A549 (cell line): Measurements from ENCODE around the gene SIK3.

Experiments used
- CHD4 ChIP-seq: fragments of 200-600 bp; sonication (generic); IDR thresholded peaks from 2 replicates; pipeline ENCODE4 v1.6.1; 2016; ENCODE audit warnings: antibody characterized with exemption, mild to moderate bottlenecking, borderline replicate concordance
- EP300 ChIP-seq, 2 experiments: fragments of >200 bp; sonication (Bioruptor Twin); formaldehyde crosslinking; IDR thresholded peaks; 2 replicates in 1 of 2; 3 replicates in 1 of 2; pipeline ENCODE4 v1.6.1; 2016 to 2017
- MAFK ChIP-seq: fragments of 450-650 bp; IDR thresholded peaks from 2 replicates; pipeline ENCODE4 v1.6.1; 2014; ENCODE audit not compliant: partially characterized antibody
- MAX ChIP-seq: IDR thresholded peaks from 2 replicates; pipeline ENCODE4 v1.6.1; 2012
- POLR2A ChIP-seq: IDR thresholded peaks from 2 replicates; pipeline ENCODE4 v1.6.1; 2012; ENCODE audit warnings: mild to moderate bottlenecking, low read length
- RFX5 ChIP-seq: fragments of 450-650 bp; IDR thresholded peaks from 2 replicates; pipeline ENCODE4 v1.7.1; 2014; ENCODE audit warnings: antibody characterized with exemption, mild to moderate bottlenecking, moderate library complexity
- ZFP36 ChIP-seq: fragments of 450-650 bp; IDR thresholded peaks from 2 replicates; pipeline ENCODE4 v1.6.1; 2014; ENCODE audit warnings: borderline replicate concordance; ENCODE audit not compliant: partially characterized antibody
- TF ChIP-seq, protein P1 (sequence below): fragments of >200 bp; sonication (Bioruptor Twin); formaldehyde crosslinking; IDR thresholded peaks from 3 replicates; pipeline ENCODE4 v1.5.1; 2016

DNA sequence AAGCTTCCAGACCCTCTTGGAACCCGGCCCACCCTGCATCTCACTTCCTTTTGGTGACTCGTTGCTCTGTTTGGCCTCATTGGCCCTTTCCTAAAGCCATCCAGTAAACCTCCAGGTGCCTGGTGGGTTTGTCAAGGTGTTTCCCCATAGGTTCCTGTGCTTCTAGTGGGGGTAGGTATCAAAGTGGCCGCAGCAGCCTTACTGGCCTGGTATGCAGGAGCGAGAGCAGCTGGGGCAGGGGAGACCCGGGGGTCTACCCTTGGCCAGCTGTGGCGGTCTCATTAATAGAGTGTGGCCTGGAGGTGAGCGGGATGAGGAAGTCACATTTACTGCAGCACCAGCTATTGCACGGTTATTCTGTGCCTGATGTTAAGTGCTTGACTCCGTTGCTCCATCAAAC is 279.2 kb downstream of the SIK3 start:
- TF ChIP-seq MAFK: no peak
- TF ChIP-seq, protein P1, sequence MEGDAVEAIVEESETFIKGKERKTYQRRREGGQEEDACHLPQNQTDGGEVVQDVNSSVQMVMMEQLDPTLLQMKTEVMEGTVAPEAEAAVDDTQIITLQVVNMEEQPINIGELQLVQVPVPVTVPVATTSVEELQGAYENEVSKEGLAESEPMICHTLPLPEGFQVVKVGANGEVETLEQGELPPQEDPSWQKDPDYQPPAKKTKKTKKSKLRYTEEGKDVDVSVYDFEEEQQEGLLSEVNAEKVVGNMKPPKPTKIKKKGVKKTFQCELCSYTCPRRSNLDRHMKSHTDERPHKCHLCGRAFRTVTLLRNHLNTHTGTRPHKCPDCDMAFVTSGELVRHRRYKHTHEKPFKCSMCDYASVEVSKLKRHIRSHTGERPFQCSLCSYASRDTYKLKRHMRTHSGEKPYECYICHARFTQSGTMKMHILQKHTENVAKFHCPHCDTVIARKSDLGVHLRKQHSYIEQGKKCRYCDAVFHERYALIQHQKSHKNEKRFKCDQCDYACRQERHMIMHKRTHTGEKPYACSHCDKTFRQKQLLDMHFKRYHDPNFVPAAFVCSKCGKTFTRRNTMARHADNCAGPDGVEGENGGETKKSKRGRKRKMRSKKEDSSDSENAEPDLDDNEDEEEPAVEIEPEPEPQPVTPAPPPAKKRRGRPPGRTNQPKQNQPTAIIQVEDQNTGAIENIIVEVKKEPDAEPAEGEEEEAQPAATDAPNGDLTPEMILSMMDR: no peak
- no peak for TF ChIP-seq ZFP36
- TF ChIP-seq EP300 (IDR thresholded peaks at IDR 0.05): no peak
- TF ChIP-seq MAX: no peak
- no peak for TF ChIP-seq POLR2A
- TF ChIP-seq RFX5: no peak
- TF ChIP-seq CHD4: no peak
